Activated CD8-positive, alpha-beta T cell treated with anti-CD3 and anti-CD28 coated beads for 36 hours (primary cell): Measurements from ENCODE around the gene SARM1. TPM values are rescaled to one million over a fixed set of nuclear protein-coding genes. Genes with fewer than 3 reads are reported as not detected.

Experiments used
- ATAC-seq: fragments of 200-7000 bp; cut with Tn5 transposase; one replicate; pipeline ENCODE4 v1.10.0; 2021; ENCODE audit warnings: mild to moderate bottlenecking, moderate library complexity
- CTCF ChIA-PET: fragments of 350-600 bp; sonication (Branson Sonifier 250); formaldehyde crosslinking; loops from one replicate; lab custom pipeline; 2021; ENCODE audit warnings: antibody characterized with exemption; lab: Charles Lee
- POLR2A ChIA-PET: fragments of 350-600 bp; sonication (Branson Sonifier 250); formaldehyde crosslinking; loops from one replicate; lab custom pipeline; 2021; ENCODE audit warnings: antibody characterized with exemption; lab: Charles Lee
- DNase-seq: peaks from one replicate; pipeline ENCODE4 v3.0.0-alpha.2; 2020
- H3K27ac Mint-ChIP-seq: one replicate; pipeline ENCODE4 v1.8.0; 2021; ENCODE audit warnings: mild to moderate bottlenecking, mixed read lengths
- H3K27me3 Mint-ChIP-seq: one replicate; pipeline ENCODE4 v1.8.0; 2021; ENCODE audit warnings: mixed read lengths
- H3K36me3 Mint-ChIP-seq: one replicate; pipeline ENCODE4 v1.8.0; 2021; ENCODE audit warnings: low read depth, mixed read lengths
- H3K4me1 Mint-ChIP-seq: one replicate; pipeline ENCODE4 v1.8.0; 2021; ENCODE audit warnings: low read depth, mixed read lengths
- H3K4me3 Mint-ChIP-seq: one replicate; pipeline ENCODE4 v1.8.0; 2021; ENCODE audit warnings: mild to moderate bottlenecking, moderate library complexity, mixed read lengths
- H3K9me3 Mint-ChIP-seq: one replicate; pipeline ENCODE4 v1.8.0; 2021; ENCODE audit warnings: mixed read lengths
- intact Hi-C: fragments of 100-400 bp; cut with micrococcal nuclease; formaldehyde crosslinking; loops from one replicate; pipeline ENCODE4 v1.10.0; 2022
- total RNA-seq, 2 experiments: library from RNA; stranded (reverse); gene quantifications; one replicate each; pipeline ENCODE4 v1.2.3, GENCODE V29; 2021
- TF ChIP-seq, protein P1 (sequence below): fragments of 200-600 bp; IDR thresholded peaks from one replicate; pipeline ENCODE4 v1.8.0; 2022; ENCODE audit warnings: antibody characterized with exemption, mild to moderate bottlenecking

SARM1 gene
- total RNA-seq, 2 experiments from 2014 or later, result 16.7 to 19.8 TPM

DNA sequence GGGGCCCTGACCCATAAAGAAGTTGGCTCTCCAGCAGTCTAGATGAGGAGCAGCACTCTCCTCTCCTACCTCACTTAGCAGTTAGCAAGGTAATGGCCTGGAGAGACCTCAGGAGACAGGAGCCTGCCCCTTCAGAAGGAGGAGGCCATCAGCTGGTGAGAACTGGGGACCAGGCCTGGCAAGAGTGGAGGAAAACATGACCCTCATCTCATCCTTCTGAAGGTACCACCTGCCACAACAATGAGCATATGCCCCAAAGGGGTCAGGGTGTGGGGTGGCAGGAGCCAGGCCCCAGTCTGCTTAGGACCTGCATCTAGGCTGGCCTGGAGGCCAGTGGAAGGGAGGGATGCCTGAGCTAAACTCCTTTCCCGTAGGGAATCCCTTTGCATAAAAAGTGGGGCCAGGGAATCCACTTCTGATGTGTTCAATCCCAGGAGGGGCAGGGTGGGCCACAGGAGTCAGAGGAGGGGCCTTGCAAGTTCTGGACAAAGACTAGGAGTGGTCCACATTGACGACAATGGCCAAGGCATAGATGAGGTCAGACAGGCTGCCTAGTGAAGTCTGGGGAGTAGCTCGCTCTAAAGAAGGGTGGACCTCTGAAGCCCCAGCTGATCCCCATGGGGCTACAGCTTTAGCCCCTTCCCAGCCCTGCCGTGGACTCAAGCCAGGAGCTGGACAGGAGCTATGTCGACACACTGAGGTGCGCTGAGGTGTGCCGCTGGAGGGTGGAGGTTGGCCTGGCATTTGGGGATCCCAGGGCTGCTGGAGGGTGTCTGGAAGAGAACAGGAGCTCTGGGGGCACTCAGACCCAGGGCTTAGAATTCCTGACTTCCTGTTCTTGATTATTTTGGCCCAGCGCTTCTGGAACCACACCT, 7.5 kb upstream of the SARM1 start:
- TF ChIP-seq, protein P1, sequence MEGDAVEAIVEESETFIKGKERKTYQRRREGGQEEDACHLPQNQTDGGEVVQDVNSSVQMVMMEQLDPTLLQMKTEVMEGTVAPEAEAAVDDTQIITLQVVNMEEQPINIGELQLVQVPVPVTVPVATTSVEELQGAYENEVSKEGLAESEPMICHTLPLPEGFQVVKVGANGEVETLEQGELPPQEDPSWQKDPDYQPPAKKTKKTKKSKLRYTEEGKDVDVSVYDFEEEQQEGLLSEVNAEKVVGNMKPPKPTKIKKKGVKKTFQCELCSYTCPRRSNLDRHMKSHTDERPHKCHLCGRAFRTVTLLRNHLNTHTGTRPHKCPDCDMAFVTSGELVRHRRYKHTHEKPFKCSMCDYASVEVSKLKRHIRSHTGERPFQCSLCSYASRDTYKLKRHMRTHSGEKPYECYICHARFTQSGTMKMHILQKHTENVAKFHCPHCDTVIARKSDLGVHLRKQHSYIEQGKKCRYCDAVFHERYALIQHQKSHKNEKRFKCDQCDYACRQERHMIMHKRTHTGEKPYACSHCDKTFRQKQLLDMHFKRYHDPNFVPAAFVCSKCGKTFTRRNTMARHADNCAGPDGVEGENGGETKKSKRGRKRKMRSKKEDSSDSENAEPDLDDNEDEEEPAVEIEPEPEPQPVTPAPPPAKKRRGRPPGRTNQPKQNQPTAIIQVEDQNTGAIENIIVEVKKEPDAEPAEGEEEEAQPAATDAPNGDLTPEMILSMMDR, result no peak
- no peak for ATAC-seq
- no peak for DNase-seq
- Mint-ChIP-seq H3K4me1 (peaks cover 3% of the 10 kb centered on the region), H3K36me3 (peaks cover 17% of the 10 kb centered on the region), H3K9me3 (no peaks in the 10 kb centered on the region), H3K27ac (no peak overlapping the region), H3K27me3 (no peaks in the 10 kb centered on the region), H3K4me3 (no peak overlapping the region)
- POLR2A ChIA-PET, result interaction anchor here (0.7 to 1.3 kb wide), 4 partner anchors 18 to 44 kb away, joined by 3 read pairs; partner anchors contain the start of genes IFT20 and TNFAIP1
- CTCF ChIA-PET, result no interaction called here
- intact Hi-C loops, result no loop called here

- ChIA-PET CTCF (no interaction called here), POLR2A (interaction anchor here (0.6 to 1.5 kb wide), 3 partner anchors 20 to 40 kb away, joined by 3 to 8 read pairs (median 3); partner anchors contain the start of genes IFT20 and TNFAIP1)
- TF ChIP-seq, protein P1, result no peak
- H3K4me3 Mint-ChIP-seq, result no peak within 1 kb of the TSS
- no peak within 1 kb of the TSS for H3K27ac Mint-ChIP-seq
- DNase-seq, result no peak
- no peak for ATAC-seq
- H3K9me3 Mint-ChIP-seq, result no peaks in the 10 kb centered on the region
- no peaks in the 10 kb centered on the region for H3K27me3 Mint-ChIP-seq
- no peaks in the 10 kb centered on the region for H3K4me1 Mint-ChIP-seq
- H3K36me3 Mint-ChIP-seq, result peaks cover 13% of the 10 kb centered on the region
- intact Hi-C loops, result no loop called here
These were observed 6.7 kb upstream of the SARM1 start, which contains the start of gene SEBOX for GRCh38 chr17:28364665-28365363. Gene SEBOX, minus strand, starts transcription at chr17:28365199. Its CDS starts 48 bp downstream, at chr17:28365151.

GRCh38 chr17:28365487-28365886, 6.0 kb upstream of the SARM1 start:
- intact Hi-C loops, result no loop called here
- TF ChIP-seq, protein P1, result no peak
- H3K27me3 Mint-ChIP-seq, result no peaks in the 10 kb centered on the region
- ChIA-PET CTCF (interaction anchor here (1.7 kb wide), 1 partner anchor 8 kb away, joined by 4 read pairs; the partner anchor contains the start of gene POLDIP2), POLR2A (interaction anchor here (0.6 to 5.5 kb wide), 3 partner anchors 8 to 39 kb away, joined by 3 to 35 read pairs (median 8); partner anchors contain the start of gene POLDIP2)
- H3K27ac Mint-ChIP-seq, result no peak overlapping the region
- ATAC-seq, result no peak
- H3K4me1 Mint-ChIP-seq, result peaks cover 2% of the 10 kb centered on the region
- DNase-seq, result no peak
- H3K9me3 Mint-ChIP-seq, result no peaks in the 10 kb centered on the region
- H3K4me3 Mint-ChIP-seq, result no peak overlapping the region
- peaks cover 10% of the 10 kb centered on the region for H3K36me3 Mint-ChIP-seq

DNA sequence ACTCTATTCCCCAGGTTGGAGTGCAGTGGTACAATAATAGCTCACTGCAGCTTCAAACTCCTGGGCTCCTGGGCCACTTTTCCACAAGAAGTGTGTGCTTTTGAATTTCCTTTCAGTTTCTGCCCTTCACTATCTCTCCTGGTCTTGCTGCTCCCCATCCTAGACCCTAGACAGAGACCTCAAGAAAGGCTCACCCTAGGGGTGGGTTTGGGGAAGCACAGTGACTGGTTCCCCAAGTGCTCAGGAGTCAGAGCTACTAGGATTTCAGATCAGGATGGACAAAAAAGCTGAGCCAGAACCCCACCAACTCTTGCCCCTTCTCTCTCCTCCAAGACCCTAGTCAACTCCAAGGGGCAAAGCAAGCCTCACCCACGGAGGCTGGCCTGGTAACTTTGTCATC, 4.9 kb upstream of the SARM1 start:
- intact Hi-C loops, result no loop called here
- TF ChIP-seq, protein P1, result no peak
- Mint-ChIP-seq H3K27me3 (no peaks in the 10 kb centered on the region), H3K36me3 (no peaks in the 10 kb centered on the region), H3K4me1 (peaks cover 8% of the 10 kb centered on the region), H3K4me3 (no peak overlapping the region), H3K27ac (no peak overlapping the region), H3K9me3 (no peaks in the 10 kb centered on the region)
- ChIA-PET POLR2A (interaction anchor here (1.1 to 5.5 kb wide), 3 partner anchors 9 to 40 kb away, joined by 3 to 35 read pairs (median 8); partner anchors contain the start of genes POLDIP2 and SLC46A1), CTCF (interaction anchor here (0.9 to 1.7 kb wide), 3 partner anchors 9 to 50 kb away, joined by 3 to 4 read pairs (median 4); partner anchors contain the start of gene POLDIP2)
- no peak for DNase-seq
- no peak for ATAC-seq
